ENCODE data around the gene PRPSAP1. TPM values are rescaled to one million over a fixed set of nuclear protein-coding genes. Genes with fewer than 3 reads are reported as not detected.

PRPSAP1 gene
- total RNA-seq, 1 donor from 2014 or later: 16.1 TPM

- intact Hi-C loops (cut with DNase I): loop anchor here (5.0 to 10.0 kb wide), 2 partner anchors 34 to 372 kb away; partner anchors contain the start of genes MRPL38 and RNF157
- H3K36me3 ChIP-seq: no peaks in the 10 kb centered on the region
- no peak for TF ChIP-seq CTCF (IDR thresholded peaks at IDR 0.05)
- peaks cover under 1 to 13% of the 10 kb centered on the region in 2 donors for H3K4me1 ChIP-seq
- H3K4me3 ChIP-seq: no peak overlapping the region
- no peaks in the 10 kb centered on the region for H3K9me3 ChIP-seq
- no peak for DNase-seq (ENCODE audit: low spot score in 2 of 2)
- no peaks in the 10 kb centered on the region for H3K27me3 ChIP-seq
- H3K27ac ChIP-seq: no peak overlapping the region
Observed at GRCh38 chr17:76276461-76277299, 77.0 kb downstream of the PRPSAP1 start.

- H3K27ac ChIP-seq: no peak overlapping the region
- intact Hi-C loops (cut with DNase I): loop anchor here (5.0 to 10.0 kb wide), 2 partner anchors 34 to 371 kb away; partner anchors contain the start of genes MRPL38 and RNF157
- no peaks in the 10 kb centered on the region for H3K27me3 ChIP-seq
- H3K36me3 ChIP-seq: no peaks in the 10 kb centered on the region
- no peak for DNase-seq (ENCODE audit: low spot score in 2 of 2)
- TF ChIP-seq CTCF (IDR thresholded peaks at IDR 0.05): no peak
- H3K4me3 ChIP-seq: no peak overlapping the region
- H3K4me1 ChIP-seq: peaks cover 2 to 19% of the 10 kb centered on the region in 2 donors
- no peaks in the 10 kb centered on the region for H3K9me3 ChIP-seq
Observed at GRCh38 chr17:76276069-76276431, 77.7 kb downstream of the PRPSAP1 start.

- TF ChIP-seq CTCF (IDR thresholded peaks at IDR 0.05): no peak
Observed at GRCh38 chr17:76275382-76276068, 78.2 kb downstream of the PRPSAP1 start.

GRCh38 chr17:76274112-76274956 lies 79.4 kb downstream of the PRPSAP1 start:
- no peaks in the 10 kb centered on the region for H3K9me3 ChIP-seq
- intact Hi-C loops (cut with DNase I): loop anchor here (10.0 kb wide), 1 partner anchor 370 kb away; the partner anchor contains the start of gene MRPL38
- H3K4me3 ChIP-seq: no peak overlapping the region
- H3K27me3 ChIP-seq: no peaks in the 10 kb centered on the region
- no peak for TF ChIP-seq CTCF (IDR thresholded peaks at IDR 0.05)
- H3K27ac ChIP-seq: no peak overlapping the region
- DNase-seq (ENCODE audit: low spot score in 2 of 2): no peak
- peaks cover 8 to 13% of the 10 kb centered on the region in 2 donors for H3K36me3 ChIP-seq
- peaks cover 2 to 18% of the 10 kb centered on the region in 2 donors for H3K4me1 ChIP-seq

More at GRCh38 chr17:76275382-76276068, 78.2 kb downstream of the PRPSAP1 start:
- Histone ChIP-seq H3K4me1 (peaks cover 2 to 19% of the 10 kb centered on the region in 2 donors), H3K9me3 (no peaks in the 10 kb centered on the region), H3K36me3 (peaks cover 1 to 2% of the 10 kb centered on the region in 2 donors), H3K27ac (no peak overlapping the region), H3K4me3 (no peak overlapping the region), H3K27me3 (no peaks in the 10 kb centered on the region)
- intact Hi-C loops (cut with DNase I): loop anchor here (5.0 to 10.0 kb wide), 2 partner anchors 33 to 371 kb away; partner anchors contain the start of genes MRPL38 and RNF157
- DNase-seq (ENCODE audit: low spot score in 2 of 2): no peak

All from ascending aorta (tissue), 2 donors.